ENCODE data around the gene DMC1.
"Not testable (repeated sequence)": the region's sequence is repeated elsewhere in the genome, so short reads cannot be mapped to it uniquely, and the experiment has no call there.

DMC1 gene

GRCh38 chr22:38569972-38570778, at the start of gene DMC1:
TSS of gene DMC1 (minus strand) at chr22:38570183. CDS start at chr22:38568256, 1,927 bp downstream.
- DNase-seq (ENCODE audit: low read depth in 1 of 2, low spot score in 1 of 2) = peak; percentile 96

GRCh38 chr22:38618682-38619081, 48.7 kb upstream of the DMC1 start:
- no peak for DNase-seq (ENCODE audit: low read depth in 1 of 2, low spot score in 1 of 2)

DNA sequence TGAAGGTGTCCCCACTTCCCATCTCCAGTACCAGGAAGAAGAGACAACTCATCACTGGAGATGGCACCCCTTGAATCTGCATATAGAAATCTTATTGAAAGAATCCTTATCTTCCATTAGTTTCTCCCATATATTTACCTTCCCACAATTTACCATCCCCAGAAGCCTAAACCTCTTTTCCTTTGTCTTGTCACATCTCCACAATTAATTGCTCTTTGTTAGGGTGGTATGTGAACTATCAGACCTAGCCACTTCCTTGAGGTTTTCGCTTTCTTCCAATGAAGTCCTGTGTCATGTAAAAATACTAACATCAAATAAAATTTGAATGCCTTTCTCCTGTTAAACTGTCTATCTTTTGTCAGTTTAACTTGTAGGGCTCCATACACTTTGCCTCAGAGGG, 48.3 kb upstream of the DMC1 start:
- no peak for DNase-seq (ENCODE audit: low read depth in 1 of 2, low spot score in 1 of 2)

DNA sequence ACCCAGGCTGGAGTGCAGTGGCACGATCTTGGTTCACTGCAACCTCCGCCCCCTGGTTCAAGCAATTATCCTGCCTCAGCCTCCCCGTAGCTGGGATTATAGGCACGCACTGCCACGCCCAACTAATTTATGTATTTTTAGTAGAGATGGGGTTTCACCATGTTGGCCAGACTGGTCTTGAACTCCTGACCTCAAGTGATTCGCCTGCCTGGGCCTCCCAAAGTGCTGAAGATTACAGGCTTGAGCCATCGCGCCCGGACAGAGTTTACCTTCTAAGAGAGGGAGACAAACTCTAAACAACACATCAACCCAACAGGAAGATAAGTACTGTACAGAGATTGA, 45.1 kb upstream of the DMC1 start:
- not testable (repeated sequence) for DNase-seq (ENCODE audit: low read depth in 1 of 2, low spot score in 1 of 2)

- no peak for DNase-seq (ENCODE audit: low read depth in 1 of 2, low spot score in 1 of 2)
Observed at GRCh38 chr22:38614332-38615063, 44.5 kb upstream of the DMC1 start.

- DNase-seq (ENCODE audit: low read depth in 1 of 2, low spot score in 1 of 2) = no peak
Observed at GRCh38 chr22:38613588-38613987, 43.6 kb upstream of the DMC1 start.

GRCh38 chr22:38612217-38613006, 42.4 kb upstream of the DMC1 start:
- no peak for DNase-seq (ENCODE audit: low read depth in 1 of 2, low spot score in 1 of 2)

DNA sequence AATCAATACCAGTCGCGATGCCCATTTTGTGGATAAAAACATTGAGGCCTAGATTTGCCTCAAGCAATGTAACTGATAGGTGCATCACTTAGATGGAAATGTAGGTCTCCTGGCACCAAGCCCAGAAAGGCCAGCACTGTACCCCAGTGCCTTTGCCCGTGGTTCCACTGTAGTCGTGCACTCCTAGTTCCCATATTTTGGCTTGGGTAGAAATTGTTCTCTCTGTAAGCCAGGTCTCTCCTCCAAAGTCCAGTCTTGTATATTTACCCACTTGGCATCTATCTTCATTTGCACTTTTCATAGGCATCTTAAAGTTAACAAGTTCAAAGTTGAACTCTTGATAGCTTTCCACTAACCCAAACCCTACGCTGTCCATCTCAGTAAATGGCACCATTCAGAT, 41.6 kb upstream of the DMC1 start:
- no peak for DNase-seq (ENCODE audit: low read depth in 1 of 2, low spot score in 1 of 2)

GRCh38 chr22:38610234-38610633, 40.3 kb upstream of the DMC1 start:
- no peak for DNase-seq (ENCODE audit: low read depth in 1 of 2, low spot score in 1 of 2)

DNA sequence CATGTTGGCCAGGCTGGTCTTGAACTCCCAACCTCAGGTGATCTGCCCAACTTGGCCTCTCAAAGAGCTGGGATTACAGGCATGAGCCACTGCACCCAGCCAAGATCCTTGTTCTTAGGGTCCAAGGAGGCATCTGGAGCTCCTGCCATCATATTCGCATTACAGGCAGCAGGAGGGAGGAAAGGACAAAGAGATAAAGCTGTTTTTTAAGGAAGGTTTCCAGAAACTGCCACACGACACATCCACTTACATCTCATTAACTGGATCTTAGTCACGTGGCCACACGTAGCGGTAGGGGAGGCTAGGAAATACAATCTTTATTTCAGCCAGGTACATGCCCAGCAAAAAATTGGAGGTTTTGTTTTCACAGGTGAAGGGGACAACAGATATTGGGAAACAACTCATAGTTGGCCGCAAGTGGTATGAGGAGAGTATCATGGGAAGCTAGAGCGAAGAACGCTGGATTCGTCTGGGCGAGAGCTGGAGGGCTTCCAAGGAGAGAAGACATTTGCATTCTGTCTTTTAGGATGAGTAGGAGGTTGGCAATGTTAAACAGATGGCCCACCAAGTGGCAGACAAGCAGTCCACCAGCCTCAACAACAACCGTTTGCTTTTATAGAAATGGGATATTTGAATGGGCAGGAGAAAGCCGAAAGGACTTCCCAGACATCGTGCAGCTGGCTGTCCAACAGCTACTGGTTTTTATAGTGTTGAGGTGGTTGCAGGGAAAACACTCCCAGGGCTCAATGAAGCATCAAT, 39.2 kb upstream of the DMC1 start:
- DNase-seq (ENCODE audit: low read depth in 1 of 2, low spot score in 1 of 2) = no peak

- no peak for DNase-seq (ENCODE audit: low read depth in 1 of 2, low spot score in 1 of 2)
Observed at GRCh38 chr22:38607680-38608079, 37.7 kb upstream of the DMC1 start.

- no peak for DNase-seq (ENCODE audit: low read depth in 1 of 2, low spot score in 1 of 2)
Observed at GRCh38 chr22:38602166-38602565, 32.2 kb upstream of the DMC1 start.

DNA sequence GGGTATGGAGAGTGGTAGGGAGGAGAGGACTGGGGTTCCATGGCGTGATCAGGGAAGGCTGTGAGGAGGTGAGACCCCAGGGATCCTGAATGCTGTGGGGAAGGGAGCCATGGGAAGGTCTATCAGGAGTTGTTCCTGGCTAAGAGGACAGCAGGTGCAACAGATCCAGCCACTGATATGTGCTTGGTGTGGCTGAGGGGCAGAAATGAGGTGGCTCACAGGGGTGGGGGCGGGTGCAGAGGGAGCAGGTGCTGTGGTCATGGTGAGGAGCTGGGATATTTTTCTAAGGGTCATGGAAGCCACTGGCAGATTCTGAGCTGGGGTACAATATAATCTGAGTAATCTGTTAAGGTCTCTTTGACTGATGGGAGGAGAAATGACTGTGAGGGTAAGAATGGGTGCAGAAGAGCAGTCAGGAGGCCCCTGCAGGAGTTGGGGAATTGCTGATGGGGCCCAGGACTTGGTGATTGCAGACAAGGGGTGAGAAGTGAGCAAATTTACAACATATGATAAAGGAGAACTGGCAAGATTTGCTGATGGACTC, 31.3 kb upstream of the DMC1 start:
- no peak for DNase-seq (ENCODE audit: low read depth in 1 of 2, low spot score in 1 of 2)

- no peak for DNase-seq (ENCODE audit: low read depth in 1 of 2, low spot score in 1 of 2)
Observed at GRCh38 chr22:38599466-38599865, 29.5 kb upstream of the DMC1 start.

DNA sequence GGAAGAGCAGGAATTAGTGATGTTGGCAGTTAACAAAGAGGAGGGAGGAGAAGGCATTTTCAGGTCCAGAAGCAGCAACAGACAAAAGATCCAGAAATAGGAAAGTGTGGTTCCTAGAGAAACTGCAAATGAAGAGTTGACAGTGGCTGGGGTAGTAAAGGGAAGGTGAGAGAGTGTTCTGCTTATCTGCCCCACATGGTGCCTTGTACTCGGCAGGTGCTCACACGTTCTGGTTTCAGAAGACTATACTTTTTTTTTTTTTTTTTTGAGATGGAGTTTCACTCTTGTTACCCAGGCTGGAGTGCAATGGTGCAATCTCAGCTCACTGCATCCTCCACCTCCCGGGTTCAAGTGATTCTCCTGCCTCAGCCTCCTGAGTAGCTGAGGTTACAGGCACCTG, 12.9 kb upstream of the DMC1 start:
- not testable (repeated sequence) for DNase-seq (ENCODE audit: low read depth in 1 of 2, low spot score in 1 of 2)

GRCh38 chr22:38578505-38578904, 8.5 kb upstream of the DMC1 start:
- no peak for DNase-seq (ENCODE audit: low read depth in 1 of 2, low spot score in 1 of 2)

DNA sequence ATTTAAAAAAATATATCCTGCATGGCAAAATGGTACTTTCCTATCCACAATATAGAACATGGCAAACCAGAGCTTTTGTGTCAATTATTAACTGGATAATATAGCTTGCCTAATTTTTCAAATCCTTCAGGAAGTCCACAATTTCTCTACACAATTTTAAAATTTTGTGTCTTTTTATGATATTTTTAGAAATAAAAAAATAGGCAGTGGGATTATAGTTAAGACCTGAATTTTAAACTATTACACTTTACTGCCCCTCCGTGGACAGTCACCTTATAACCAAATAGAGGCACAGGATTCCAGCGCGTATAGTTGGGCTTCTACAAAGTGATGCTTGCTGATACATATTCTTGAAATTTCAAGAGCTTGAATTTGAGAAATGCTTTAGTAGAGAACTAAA, 2.1 kb upstream of the DMC1 start:
- DNase-seq (ENCODE audit: low read depth in 1 of 2, low spot score in 1 of 2) = peak in 1 of 2 donors; percentile 5

- peak in 1 of 2 donors; percentile 4 for DNase-seq (ENCODE audit: low read depth in 1 of 2, low spot score in 1 of 2)
Observed at GRCh38 chr22:38570779-38571364, 889 bp upstream of the DMC1 start.

- DNase-seq (ENCODE audit: low read depth in 1 of 2, low spot score in 1 of 2) = peak in 1 of 2 donors; percentile 18
Observed at GRCh38 chr22:38569181-38569971, 607 bp downstream of the DMC1 start.

Measured in activated CD4-positive, alpha-beta T cell treated with anti-CD3 and anti-CD28 coated beads, Interleukin-2, amount 50 U/mL, for 24 hours (primary cell).